IPS-15b (cell line): ENCODE data around the gene APOH.

Source experiments
- H3K27me3 ChIP-seq: one replicate; pipeline ENCODE4 v1.6.1; 2013; ENCODE audit warnings: low read length; ENCODE audit not compliant: control insufficient read depth, insufficient read depth
- H3K36me3 ChIP-seq: one replicate; pipeline ENCODE4 v1.6.1; 2013; ENCODE audit warnings: low read length; ENCODE audit not compliant: control insufficient read depth, insufficient read depth
- H3K4me1 ChIP-seq: one replicate; pipeline ENCODE4 v1.6.1; 2013; ENCODE audit warnings: mild to moderate bottlenecking, low read length; ENCODE audit not compliant: control insufficient read depth, insufficient read depth
- H3K4me3 ChIP-seq: one replicate; pipeline ENCODE4 v1.5.1; 2013; ENCODE audit warnings: low read depth, low read length
- H3K9ac ChIP-seq: one replicate; pipeline ENCODE4 v1.6.1; 2013; ENCODE audit warnings: low read depth, mild to moderate bottlenecking, low read length
- H3K9me3 ChIP-seq: one replicate; pipeline ENCODE4 v1.6.1; 2013; ENCODE audit warnings: mild to moderate bottlenecking, low read length; ENCODE audit not compliant: control insufficient read depth, insufficient read depth

Gene APOH

DNA sequence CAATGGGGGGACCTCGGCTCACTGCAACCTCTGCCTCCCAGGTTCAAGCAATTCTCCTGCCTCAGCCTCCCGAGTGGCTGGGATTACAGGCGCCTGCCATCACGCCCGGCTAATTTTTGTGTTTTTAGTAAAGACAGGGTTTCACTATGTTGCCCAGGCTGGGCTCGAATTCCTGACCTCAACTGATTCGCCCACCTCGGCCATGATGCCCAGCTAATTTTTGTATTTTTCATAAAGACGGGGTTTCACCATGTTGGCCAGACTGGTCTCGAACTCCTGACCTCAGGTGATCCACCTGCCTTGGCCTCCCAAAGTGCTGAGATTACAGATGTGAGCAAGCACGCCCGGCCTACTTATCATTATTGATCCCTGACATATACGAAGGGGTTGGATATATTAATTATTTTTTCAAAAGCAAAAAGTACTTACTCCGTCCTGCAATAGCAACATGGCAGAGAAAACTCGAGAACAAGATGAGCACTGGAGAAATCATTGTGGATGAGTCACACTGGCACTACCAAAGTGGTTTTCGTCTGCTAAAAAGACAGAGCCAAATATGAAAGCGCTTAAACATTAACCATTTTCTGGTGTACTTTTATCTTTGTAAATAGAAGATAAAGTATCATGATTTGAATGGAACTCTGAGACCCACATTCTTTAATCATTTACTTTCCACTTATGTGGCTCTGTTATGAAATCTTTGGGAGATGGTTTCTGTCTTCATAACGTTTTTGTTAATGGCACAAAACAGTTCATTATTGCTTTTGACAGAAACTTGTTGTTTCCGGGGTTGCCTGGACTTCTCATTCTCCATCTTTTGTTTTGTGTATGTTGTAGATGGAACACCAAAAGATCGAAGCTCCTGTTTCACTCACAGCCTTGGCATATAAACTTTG is at the start of gene APOH:
TSS of gene APOH (minus strand) at position 529 of the 896 bp plus-strand sequence. CDS start at position 493, 36 bp downstream.
- Histone ChIP-seq H3K4me3 (no peak within 1 kb of the TSS), H3K27me3 (no peaks in the 10 kb centered on the region), H3K9me3 (no peaks in the 10 kb centered on the region), H3K36me3 (no peaks in the 10 kb centered on the region), H3K4me1 (no peaks in the 10 kb centered on the region), H3K9ac (no peak within 1 kb of the TSS)

DNA sequence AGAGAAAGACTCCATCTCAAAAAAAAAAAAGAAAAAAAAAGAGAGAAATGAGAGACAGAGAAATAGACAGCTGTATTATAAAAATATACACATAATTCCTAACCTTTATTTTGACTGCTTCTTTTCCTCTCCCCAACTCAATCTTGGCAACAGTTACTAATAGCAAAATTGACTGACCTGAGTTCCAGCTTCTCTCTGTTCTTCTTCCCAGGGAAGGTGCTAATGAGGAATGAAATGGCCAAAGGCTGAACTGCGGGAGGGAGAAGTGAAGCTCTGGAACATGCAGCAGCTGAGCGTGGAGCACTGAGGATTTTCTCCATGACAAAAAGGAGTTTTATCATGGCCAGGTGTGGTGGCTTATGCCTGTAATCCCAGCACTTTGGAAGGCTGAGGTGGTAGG is 48.0 kb upstream of the APOH start:
- no peak overlapping the region for H3K4me3 ChIP-seq
- no peak overlapping the region for H3K9ac ChIP-seq
- no peaks in the 10 kb centered on the region for H3K27me3 ChIP-seq
- no peaks in the 10 kb centered on the region for H3K4me1 ChIP-seq
- no peaks in the 10 kb centered on the region for H3K36me3 ChIP-seq
- no peaks in the 10 kb centered on the region for H3K9me3 ChIP-seq

- Histone ChIP-seq H3K27me3 (no peaks in the 10 kb centered on the region), H3K9ac (no peak overlapping the region), H3K9me3 (no peaks in the 10 kb centered on the region), H3K4me1 (no peaks in the 10 kb centered on the region), H3K36me3 (no peaks in the 10 kb centered on the region), H3K4me3 (no peak overlapping the region)
Measured at GRCh38 chr17:66276328-66276937, 47.2 kb upstream of the APOH start.

- Histone ChIP-seq H3K4me3 (no peak overlapping the region), H3K4me1 (no peaks in the 10 kb centered on the region), H3K9ac (no peak overlapping the region), H3K36me3 (no peaks in the 10 kb centered on the region), H3K27me3 (no peaks in the 10 kb centered on the region), H3K9me3 (no peaks in the 10 kb centered on the region)
Measured at GRCh38 chr17:66275651-66276050, 46.4 kb upstream of the APOH start.

- H3K36me3 ChIP-seq = no peaks in the 10 kb centered on the region
- no peak overlapping the region for H3K4me3 ChIP-seq
- no peak overlapping the region for H3K9ac ChIP-seq
- no peaks in the 10 kb centered on the region for H3K9me3 ChIP-seq
- no peaks in the 10 kb centered on the region for H3K4me1 ChIP-seq
- H3K27me3 ChIP-seq = no peaks in the 10 kb centered on the region
Measured at GRCh38 chr17:66273586-66273848, 44.3 kb upstream of the APOH start.

DNA sequence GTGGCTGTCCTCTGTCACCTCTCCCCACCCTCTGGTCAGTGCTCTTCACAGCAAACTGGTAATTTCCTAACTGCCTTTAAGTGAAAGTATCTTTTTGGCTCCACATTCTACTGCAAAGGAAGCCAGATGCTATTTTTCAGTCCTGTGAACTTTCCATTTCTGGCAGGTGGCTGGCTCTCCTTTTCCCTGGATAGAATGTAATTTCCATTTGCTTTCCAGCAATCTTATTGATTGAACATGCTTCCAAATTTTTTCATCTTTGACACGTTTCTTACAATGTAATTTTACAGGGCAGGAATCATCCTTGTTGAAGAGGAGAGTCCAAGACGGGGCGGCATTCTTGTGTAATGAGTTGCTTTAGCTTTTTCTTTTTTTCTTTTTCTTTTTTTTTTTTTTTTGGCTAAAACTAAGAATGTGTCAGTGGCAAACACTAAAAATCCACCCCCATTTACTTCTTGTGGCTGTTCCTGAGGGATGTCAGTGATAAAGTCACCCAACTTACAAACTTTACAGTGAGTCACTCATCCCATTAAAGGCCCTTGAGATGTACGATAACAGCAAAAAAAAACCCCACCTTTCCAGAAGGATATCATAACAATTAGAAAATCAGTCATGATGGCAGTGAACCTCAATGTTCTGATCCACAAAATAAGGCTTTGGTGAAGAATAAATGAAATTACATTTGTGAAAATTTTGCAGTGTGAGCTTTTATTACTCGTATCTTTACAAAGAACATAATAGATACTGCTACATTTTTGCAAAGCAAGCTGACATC is 43.8 kb upstream of the APOH start:
- no peak overlapping the region for H3K9ac ChIP-seq
- no peak overlapping the region for H3K4me3 ChIP-seq
- no peaks in the 10 kb centered on the region for H3K4me1 ChIP-seq

DNA sequence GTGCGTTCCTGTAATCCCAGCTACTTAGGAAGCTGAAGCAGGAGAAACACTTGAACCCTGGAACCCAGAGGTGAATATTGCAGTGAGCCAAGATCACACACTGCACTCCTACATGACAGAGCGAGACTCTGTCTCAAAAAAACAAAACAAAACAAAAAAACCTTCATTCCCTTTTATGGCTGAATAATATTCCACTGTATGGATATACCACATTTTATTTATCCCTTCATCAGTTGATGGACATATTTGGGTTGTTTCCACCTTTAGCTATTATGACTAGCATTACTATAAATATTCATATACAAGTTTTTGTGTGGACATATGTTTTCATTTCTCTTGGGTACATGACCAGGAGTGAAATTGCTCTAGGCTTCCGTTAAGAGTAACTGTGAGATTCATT is 42.3 kb upstream of the APOH start:
- no peaks in the 10 kb centered on the region for H3K9me3 ChIP-seq
- no peaks in the 10 kb centered on the region for H3K27me3 ChIP-seq
- no peaks in the 10 kb centered on the region for H3K4me1 ChIP-seq
- H3K36me3 ChIP-seq = no peaks in the 10 kb centered on the region
- H3K9ac ChIP-seq = no peak overlapping the region
- H3K4me3 ChIP-seq = no peak overlapping the region

More for the DNA sequence above, 43.8 kb upstream of the APOH start:
- Histone ChIP-seq H3K36me3 (no peaks in the 10 kb centered on the region), H3K27me3 (no peaks in the 10 kb centered on the region), H3K9me3 (no peaks in the 10 kb centered on the region)

DNA sequence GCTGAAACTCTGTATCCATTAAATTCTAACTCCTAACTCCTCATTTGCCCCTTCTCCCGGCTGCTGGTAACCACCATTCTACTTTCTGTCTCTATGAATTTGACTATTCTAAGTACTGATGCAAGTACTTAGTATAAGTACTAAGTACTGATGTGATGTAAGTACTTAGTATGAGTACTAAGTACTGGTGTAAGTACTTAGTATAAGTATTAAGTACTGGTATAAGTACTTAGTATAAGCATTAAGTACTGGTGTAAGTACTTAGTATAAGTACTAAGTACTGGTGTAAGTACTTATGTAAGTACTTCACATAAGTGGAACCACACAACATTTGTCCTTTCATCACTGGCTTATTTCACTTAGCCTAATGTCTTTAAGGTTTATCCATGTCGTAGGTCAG is 40.9 kb upstream of the APOH start:
- Histone ChIP-seq H3K4me3 (no peak overlapping the region), H3K4me1 (no peaks in the 10 kb centered on the region), H3K36me3 (no peaks in the 10 kb centered on the region), H3K9me3 (no peaks in the 10 kb centered on the region), H3K9ac (no peak overlapping the region), H3K27me3 (no peaks in the 10 kb centered on the region)

DNA sequence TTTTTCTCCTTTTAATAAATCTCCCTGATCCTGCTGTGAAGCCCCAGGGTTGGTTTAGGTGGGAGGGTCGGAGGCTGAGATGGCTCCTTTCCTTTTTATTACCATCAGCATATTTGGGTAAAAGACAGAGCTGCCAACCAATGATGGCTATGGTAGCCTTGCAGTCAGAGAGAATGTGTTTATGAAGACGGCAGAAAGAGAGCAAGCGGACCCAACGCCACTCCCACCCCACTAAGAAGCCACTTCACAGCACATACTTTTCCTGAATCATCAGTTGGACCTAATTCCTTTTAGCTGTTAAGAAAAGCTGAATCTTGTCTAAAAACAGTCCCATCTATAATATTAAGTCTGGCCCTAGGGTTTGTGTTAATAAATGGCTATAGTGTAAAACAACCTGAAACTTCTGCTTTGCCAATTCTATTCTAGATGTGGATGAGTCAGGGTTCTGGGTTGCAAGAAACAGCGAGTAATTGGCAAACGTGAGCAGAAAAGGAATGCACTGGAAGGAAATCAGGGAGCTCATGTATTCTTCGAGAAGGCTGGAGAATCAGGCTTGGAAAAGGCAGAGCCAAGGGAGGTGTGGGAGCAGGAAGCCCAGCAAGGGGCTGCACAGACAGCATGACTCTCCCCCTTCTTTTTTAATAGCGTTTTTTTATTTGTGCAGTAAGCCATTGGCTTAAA is 39.2 kb upstream of the APOH start:
- Histone ChIP-seq H3K9me3 (no peaks in the 10 kb centered on the region), H3K4me1 (no peaks in the 10 kb centered on the region), H3K36me3 (no peaks in the 10 kb centered on the region), H3K9ac (no peak overlapping the region), H3K27me3 (no peaks in the 10 kb centered on the region), H3K4me3 (no peak overlapping the region)

GRCh38 chr17:66264696-66265095 is 35.5 kb upstream of the APOH start:
- H3K4me3 ChIP-seq = no peak overlapping the region
- H3K27me3 ChIP-seq = no peaks in the 10 kb centered on the region
- no peaks in the 10 kb centered on the region for H3K9me3 ChIP-seq
- H3K9ac ChIP-seq = no peak overlapping the region
- no peaks in the 10 kb centered on the region for H3K4me1 ChIP-seq
- H3K36me3 ChIP-seq = no peaks in the 10 kb centered on the region

DNA sequence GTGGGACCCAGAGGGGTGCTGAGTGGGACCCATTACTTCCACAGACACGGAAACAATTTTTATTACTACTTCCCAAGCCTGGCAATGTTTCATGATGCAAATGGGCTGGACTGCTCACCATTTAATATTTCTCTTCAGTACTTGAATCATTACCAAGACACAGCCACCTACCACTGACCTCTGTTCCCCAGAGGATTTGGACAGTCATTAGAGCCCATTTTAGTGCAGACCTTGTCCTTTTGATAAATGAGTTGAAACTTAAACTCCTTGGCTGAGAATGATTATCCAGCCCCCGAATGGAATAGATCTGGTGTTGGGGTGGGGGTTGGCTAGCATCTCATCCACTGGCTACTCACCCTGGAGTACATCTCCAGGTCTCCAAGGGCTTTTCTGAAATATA is 33.6 kb upstream of the APOH start:
- no peaks in the 10 kb centered on the region for H3K9me3 ChIP-seq
- no peaks in the 10 kb centered on the region for H3K4me1 ChIP-seq
- H3K4me3 ChIP-seq = no peak overlapping the region
- H3K9ac ChIP-seq = no peak overlapping the region
- no peaks in the 10 kb centered on the region for H3K36me3 ChIP-seq
- H3K27me3 ChIP-seq = no peaks in the 10 kb centered on the region
